Measurements from ENCODE around the gene TSPAN3.

GRCh38 chr15:77012868-77013267 lies 58.0 kb downstream of the TSPAN3 start:
- no peak for TF ChIP-seq GATA2 (IDR thresholded peaks at IDR 0.05; ENCODE audit: low read depth, low read length)
- no peak for TF ChIP-seq GATA3 (IDR thresholded peaks at IDR 0.05; ENCODE audit: low read depth, low read length)
